ENCODE measurements around the gene UNC13D.

The UNC13D gene

GRCh38 chr17:75881678-75882454 lies 37.7 kb upstream of the UNC13D start:
- Histone ChIP-seq H3K27ac (ENCODE audit: low read depth, low read length) (no peak overlapping the region), H3K9ac (ENCODE audit: low read depth, low read length) (no peak overlapping the region), H3K36me3 (ENCODE audit: insufficient read depth, low read length) (no peaks in the 10 kb centered on the region), H3K9me3 (ENCODE audit: insufficient read depth, low read depth, low read length) (no peaks in the 10 kb centered on the region), H3K4me1 (ENCODE audit: insufficient read depth, low read length) (0 out of 2 replicates have a peak, but pooled peaks cover under 1% of the 10 kb centered on the region), H3K27me3 (ENCODE audit: insufficient read depth, low read length) (peaks cover 28% of the 10 kb centered on the region), H3K4me3 (ENCODE audit: low read length) (no peak overlapping the region)
- 90% methylated on average over 15 of the region's 15 CpGs for WGBS

- H3K9ac ChIP-seq (ENCODE audit: low read depth, low read length): no peak overlapping the region
- 80% methylated on average over 6 of the region's 7 CpGs for WGBS
- H3K4me1 ChIP-seq (ENCODE audit: insufficient read depth, low read length): 0 out of 2 replicates have a peak, but pooled peaks cover 9% of the 10 kb centered on the region
- H3K9me3 ChIP-seq (ENCODE audit: insufficient read depth, low read depth, low read length): no peaks in the 10 kb centered on the region
- H3K4me3 ChIP-seq (ENCODE audit: low read length): no peak overlapping the region
- H3K27me3 ChIP-seq (ENCODE audit: insufficient read depth, low read length): peaks cover 33% of the 10 kb centered on the region
- no peak overlapping the region for H3K27ac ChIP-seq (ENCODE audit: low read depth, low read length)
- no peaks in the 10 kb centered on the region for H3K36me3 ChIP-seq (ENCODE audit: insufficient read depth, low read length)
Measured at GRCh38 chr17:75880266-75880665, 36.1 kb upstream of the UNC13D start.

- Histone ChIP-seq H3K27me3 (ENCODE audit: insufficient read depth, low read length) (peaks cover 33% of the 10 kb centered on the region), H3K36me3 (ENCODE audit: insufficient read depth, low read length) (no peaks in the 10 kb centered on the region), H3K9ac (ENCODE audit: low read depth, low read length) (peak within 1 kb of the TSS; percentile 73), H3K9me3 (ENCODE audit: insufficient read depth, low read depth, low read length) (no peaks in the 10 kb centered on the region), H3K4me1 (ENCODE audit: insufficient read depth, low read length) (0 out of 2 replicates have a peak, but pooled peaks cover 9% of the 10 kb centered on the region), H3K4me3 (ENCODE audit: low read length) (peak within 1 kb of the TSS; percentile 64), H3K27ac (ENCODE audit: low read depth, low read length) (no peak within 1 kb of the TSS)
- WGBS: 4% methylated on average over 87 of the region's 87 CpGs
Measured at GRCh38 chr17:75878174-75878998, 34.2 kb upstream of the UNC13D start, which contains the start of gene TRIM47. TSS of gene TRIM47 (minus strand) at chr17:75878581. CDS start at chr17:75878548, 33 bp downstream.

- under 1% methylated on average over 56 of the region's 56 CpGs for WGBS
- peak overlapping the region; percentile 64 for H3K4me3 ChIP-seq (ENCODE audit: low read length)
Measured at GRCh38 chr17:75877752-75878173, 33.6 kb upstream of the UNC13D start.

GRCh38 chr17:75876938-75877751 lies 32.9 kb upstream of the UNC13D start:
- H3K9me3 ChIP-seq (ENCODE audit: insufficient read depth, low read depth, low read length): no peaks in the 10 kb centered on the region
- 20% methylated on average over 41 of the region's 41 CpGs for WGBS

More at GRCh38 chr17:75877752-75878173, 33.6 kb upstream of the UNC13D start:
- H3K9ac ChIP-seq (ENCODE audit: low read depth, low read length): peak overlapping the region; percentile 73
- peaks cover 33% of the 10 kb centered on the region for H3K27me3 ChIP-seq (ENCODE audit: insufficient read depth, low read length)
- H3K4me1 ChIP-seq (ENCODE audit: insufficient read depth, low read length): 0 out of 2 replicates have a peak, but pooled peaks cover 9% of the 10 kb centered on the region
- H3K36me3 ChIP-seq (ENCODE audit: insufficient read depth, low read length): no peaks in the 10 kb centered on the region
- no peak overlapping the region for H3K27ac ChIP-seq (ENCODE audit: low read depth, low read length)
- no peaks in the 10 kb centered on the region for H3K9me3 ChIP-seq (ENCODE audit: insufficient read depth, low read depth, low read length)

GRCh38 chr17:75876190-75876937 lies 32.2 kb upstream of the UNC13D start:
- no peak overlapping the region for H3K9ac ChIP-seq (ENCODE audit: low read depth, low read length)
- peak overlapping the region; percentile 64; the same call in 1 of the 2 replicates for H3K4me3 ChIP-seq (ENCODE audit: low read length)
- H3K36me3 ChIP-seq (ENCODE audit: insufficient read depth, low read length): no peaks in the 10 kb centered on the region
- H3K4me1 ChIP-seq (ENCODE audit: insufficient read depth, low read length): 0 out of 2 replicates have a peak, but pooled peaks cover 9% of the 10 kb centered on the region
- H3K27me3 ChIP-seq (ENCODE audit: insufficient read depth, low read length): peaks cover 33% of the 10 kb centered on the region
- no peak overlapping the region for H3K27ac ChIP-seq (ENCODE audit: low read depth, low read length)
- H3K9me3 ChIP-seq (ENCODE audit: insufficient read depth, low read depth, low read length): no peaks in the 10 kb centered on the region
- WGBS: 45% methylated on average over 26 of the region's 26 CpGs

More at GRCh38 chr17:75876938-75877751, 32.9 kb upstream of the UNC13D start:
- H3K9ac ChIP-seq (ENCODE audit: low read depth, low read length): peak overlapping the region; percentile 73
- H3K27ac ChIP-seq (ENCODE audit: low read depth, low read length): no peak overlapping the region
- peaks cover 33% of the 10 kb centered on the region for H3K27me3 ChIP-seq (ENCODE audit: insufficient read depth, low read length)
- H3K4me3 ChIP-seq (ENCODE audit: low read length): peak overlapping the region; percentile 64
- H3K36me3 ChIP-seq (ENCODE audit: insufficient read depth, low read length): no peaks in the 10 kb centered on the region
- 0 out of 2 replicates have a peak, but pooled peaks cover 9% of the 10 kb centered on the region for H3K4me1 ChIP-seq (ENCODE audit: insufficient read depth, low read length)

GRCh38 chr17:75875940-75876189 lies 31.7 kb upstream of the UNC13D start:
- Histone ChIP-seq H3K4me3 (ENCODE audit: low read length) (no peak overlapping the region), H3K27me3 (ENCODE audit: insufficient read depth, low read length) (peaks cover 33% of the 10 kb centered on the region), H3K4me1 (ENCODE audit: insufficient read depth, low read length) (0 out of 2 replicates have a peak, but pooled peaks cover 9% of the 10 kb centered on the region), H3K27ac (ENCODE audit: low read depth, low read length) (no peak overlapping the region), H3K9me3 (ENCODE audit: insufficient read depth, low read depth, low read length) (no peaks in the 10 kb centered on the region), H3K36me3 (ENCODE audit: insufficient read depth, low read length) (no peaks in the 10 kb centered on the region), H3K9ac (ENCODE audit: low read depth, low read length) (no peak overlapping the region)
- 86% methylated on average over 5 of the region's 5 CpGs for WGBS

GRCh38 chr17:75875182-75875939 lies 31.2 kb upstream of the UNC13D start:
- Histone ChIP-seq H3K4me3 (ENCODE audit: low read length) (no peak overlapping the region), H3K9ac (ENCODE audit: low read depth, low read length) (no peak overlapping the region), H3K27ac (ENCODE audit: low read depth, low read length) (no peak overlapping the region), H3K4me1 (ENCODE audit: insufficient read depth, low read length) (0 out of 2 replicates have a peak, but pooled peaks cover 9% of the 10 kb centered on the region), H3K27me3 (ENCODE audit: insufficient read depth, low read length) (peaks cover 33% of the 10 kb centered on the region), H3K36me3 (ENCODE audit: insufficient read depth, low read length) (no peaks in the 10 kb centered on the region), H3K9me3 (ENCODE audit: insufficient read depth, low read depth, low read length) (no peaks in the 10 kb centered on the region)
- WGBS: 84% methylated on average over 18 of the region's 18 CpGs

GRCh38 chr17:75874323-75875181 lies 30.3 kb upstream of the UNC13D start:
- peaks cover 32% of the 10 kb centered on the region for H3K27me3 ChIP-seq (ENCODE audit: insufficient read depth, low read length)
- H3K4me1 ChIP-seq (ENCODE audit: insufficient read depth, low read length): 0 out of 2 replicates have a peak, but pooled peaks cover 9% of the 10 kb centered on the region
- H3K36me3 ChIP-seq (ENCODE audit: insufficient read depth, low read length): no peaks in the 10 kb centered on the region
- no peak overlapping the region for H3K4me3 ChIP-seq (ENCODE audit: low read length)
- H3K9ac ChIP-seq (ENCODE audit: low read depth, low read length): no peak overlapping the region
- H3K27ac ChIP-seq (ENCODE audit: low read depth, low read length): no peak overlapping the region
- 94% methylated on average over 38 of the region's 38 CpGs for WGBS
- no peaks in the 10 kb centered on the region for H3K9me3 ChIP-seq (ENCODE audit: insufficient read depth, low read depth, low read length)
